ENCODE data around the gene POLL. TPM values are rescaled to one million over a fixed set of nuclear protein-coding genes. Genes with fewer than 3 reads are reported as not detected.

Gene POLL
- total and polyA plus RNA-seq, 2 experiments from 2014 or later, result 17.3 to 24.3 TPM

GRCh38 chr10:101619983-101620382 lies 31.9 kb upstream of the POLL start (continued):
- TF ChIP-seq CTCF (conservative IDR thresholded peaks at IDR 0.05; ENCODE audit: low read depth in 2 of 2) (no peak), NANOG (IDR thresholded peaks at IDR 0.05; ENCODE audit: borderline replicate concordance) (no peak), EZH2phosphoT487 (IDR thresholded peaks at IDR 0.05; ENCODE audit: unreplicated experiment) (no peak), ZNF462 (CRISPR knock-in tag; IDR thresholded peaks at IDR 0.05) (no peak)

GRCh38 chr10:101618871-101619270 lies 30.8 kb upstream of the POLL start:
- Mint-ChIP-seq H3K36me3 (ENCODE audit: low read depth) (peaks cover 7% of the 10 kb centered on the region), H3K27ac (no peak overlapping the region), H3K4me1 (peaks cover 31% of the 10 kb centered on the region), H3K4me3 (no peak overlapping the region), H3K9me3 (no peaks in the 10 kb centered on the region), H3K27me3 (ENCODE audit: insufficient read depth, low read depth, poor library complexity) (peaks cover 17% of the 10 kb centered on the region)
- ATAC-seq (no peak), DNase-seq (ENCODE audit: low spot score) (no peak)
- H3K9me2 ChIP-seq (ENCODE audit: insufficient read depth), result no peaks in the 10 kb centered on the region
- no peak for TF ChIP-seq EZH2 (IDR thresholded peaks at IDR 0.05; ENCODE audit: low read depth, unreplicated experiment)
- no peak for TF ChIP-seq EZH2phosphoT487 (IDR thresholded peaks at IDR 0.05; ENCODE audit: unreplicated experiment)
- TF ChIP-seq ZNF114 (CRISPR knock-in tag; IDR thresholded peaks at IDR 0.05), result no peak
- no peak for TF ChIP-seq STAT1 (IDR thresholded peaks at IDR 0.05; ENCODE audit: unreplicated experiment)
- TF ChIP-seq ETS1 (IDR thresholded peaks at IDR 0.05), result no peak
- TF ChIP-seq POLR2AphosphoS5 (IDR thresholded peaks at IDR 0.05; ENCODE audit: low read depth), result no peak
- TF ChIP-seq REST (IDR thresholded peaks at IDR 0.05; ENCODE audit: unreplicated experiment), result no peak
- TF ChIP-seq NANOG (IDR thresholded peaks at IDR 0.05; ENCODE audit: borderline replicate concordance), result no peak
- no peak for TF ChIP-seq CREB1 (CRISPR knock-in tag; IDR thresholded peaks at IDR 0.05; ENCODE audit: low read depth)
- TF ChIP-seq ZNF331 (CRISPR knock-in tag; IDR thresholded peaks at IDR 0.05; ENCODE audit: low read depth), result no peak
- no peak for TF ChIP-seq JUNB (IDR thresholded peaks at IDR 0.05; ENCODE audit: unreplicated experiment)
- no peaks in the 10 kb centered on the region for H4K20me1 ChIP-seq (replicated peaks; ENCODE audit: insufficient read depth)
- H3K4me3 ChIP-seq, result no peak overlapping the region
- H3K4me1 ChIP-seq (ENCODE audit: insufficient read depth), result peaks cover 23% of the 10 kb centered on the region
- H3K27ac ChIP-seq (ENCODE audit: low read depth), result no peak overlapping the region
- no peaks in the 10 kb centered on the region for H3K79me2 ChIP-seq (replicated peaks; ENCODE audit: insufficient read depth)
- no peak overlapping the region for H3K4me2 ChIP-seq
- H3F3A ChIP-seq (replicated peaks; ENCODE audit: low read depth), result no peaks in the 10 kb centered on the region
- H3K27me3 ChIP-seq (ENCODE audit: insufficient read depth), result no peaks in the 10 kb centered on the region
- H3K36me3 ChIP-seq (ENCODE audit: insufficient read depth), result peaks cover 3% of the 10 kb centered on the region; the same call in 1 of the 2 replicates
- H2AFZ ChIP-seq, result no peak overlapping the region

Measured in GM23338 (cell line).